SKM-1 (cell line): Measurements from ENCODE around the gene FCRL5.
A peak's percentile ranks its signal among the peaks of the same experiment; 100 is the strongest.
"Not testable (repeated sequence)": the region's sequence is repeated elsewhere in the genome, so short reads cannot be mapped to it uniquely, and the experiment has no call there.

Source experiments
- DNase-seq: peaks from one replicate; lab custom pipeline; 2025; ENCODE audit not compliant: unreplicated experiment; lab: John Stamatoyannopoulos, UW

FCRL5 gene

DNA sequence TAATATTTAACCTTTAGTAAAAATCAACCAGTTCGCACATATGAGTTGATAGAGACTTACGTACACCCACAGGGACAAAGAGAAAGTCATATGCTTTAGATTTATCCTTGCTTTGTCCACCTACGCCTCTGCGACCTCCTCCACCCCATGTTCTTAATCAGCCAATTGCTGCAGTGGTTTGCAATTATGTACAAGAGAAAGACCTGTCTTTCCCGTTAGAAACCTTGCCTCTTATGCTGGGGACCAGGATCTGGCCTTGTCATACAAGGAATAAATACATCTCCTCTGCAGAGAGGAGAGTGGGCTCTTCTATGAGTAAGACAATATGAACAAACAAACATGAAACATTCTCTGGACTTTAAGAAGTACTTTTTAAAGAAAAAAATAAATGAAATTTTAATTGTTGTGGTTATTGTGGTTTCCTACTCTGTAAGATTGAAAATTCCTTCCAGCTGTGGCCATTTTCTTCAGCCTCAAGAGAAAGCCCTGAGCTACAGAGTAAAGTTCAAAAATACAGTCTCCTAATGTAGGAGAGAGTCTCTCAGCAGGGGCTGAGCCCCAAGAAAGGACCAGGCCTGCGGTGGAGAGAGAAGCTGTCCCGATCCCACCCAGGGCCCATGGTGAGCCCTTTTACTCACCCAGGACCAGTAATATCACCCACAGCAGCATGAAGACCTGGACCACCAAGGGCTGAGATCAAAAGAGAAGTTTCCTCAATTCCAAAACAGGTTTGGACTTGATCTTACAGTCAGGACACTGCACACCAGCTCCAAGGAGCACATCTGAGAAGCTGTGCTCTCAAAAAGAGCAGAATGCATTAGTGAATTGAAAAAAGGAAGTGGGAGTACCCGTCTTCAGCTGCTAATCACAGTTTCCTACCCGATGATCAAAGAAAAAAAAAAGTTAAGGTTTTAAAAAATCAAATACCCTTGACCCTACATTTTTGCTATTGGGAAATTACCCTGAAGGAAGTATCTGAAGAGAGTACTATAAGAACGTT, at the start of gene FCRL5:
Gene FCRL5, minus strand, starts transcription at position 822 of the 1,000 bp plus-strand sequence. Its CDS starts 153 bp downstream, at position 669.
- DNase-seq = no peak

DNA sequence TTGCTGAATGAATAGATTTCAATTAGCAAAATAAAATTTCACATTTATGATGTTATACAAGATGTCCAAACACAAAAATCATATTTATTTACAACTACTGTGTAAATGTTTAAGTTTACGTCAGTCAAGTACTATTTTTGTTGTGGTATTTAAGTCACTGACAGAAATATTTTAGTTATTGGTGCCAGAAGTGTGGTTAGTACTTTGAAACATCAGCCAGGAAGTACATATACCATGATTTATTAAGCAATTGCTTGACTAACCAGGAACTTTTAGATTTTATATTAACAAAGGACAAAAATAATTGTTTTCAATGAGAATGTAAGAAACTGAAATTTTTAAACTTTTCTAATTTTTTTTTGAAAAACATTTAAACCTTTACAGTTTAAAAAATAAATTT, 47.9 kb upstream of the FCRL5 start:
- DNase-seq = no peak

DNA sequence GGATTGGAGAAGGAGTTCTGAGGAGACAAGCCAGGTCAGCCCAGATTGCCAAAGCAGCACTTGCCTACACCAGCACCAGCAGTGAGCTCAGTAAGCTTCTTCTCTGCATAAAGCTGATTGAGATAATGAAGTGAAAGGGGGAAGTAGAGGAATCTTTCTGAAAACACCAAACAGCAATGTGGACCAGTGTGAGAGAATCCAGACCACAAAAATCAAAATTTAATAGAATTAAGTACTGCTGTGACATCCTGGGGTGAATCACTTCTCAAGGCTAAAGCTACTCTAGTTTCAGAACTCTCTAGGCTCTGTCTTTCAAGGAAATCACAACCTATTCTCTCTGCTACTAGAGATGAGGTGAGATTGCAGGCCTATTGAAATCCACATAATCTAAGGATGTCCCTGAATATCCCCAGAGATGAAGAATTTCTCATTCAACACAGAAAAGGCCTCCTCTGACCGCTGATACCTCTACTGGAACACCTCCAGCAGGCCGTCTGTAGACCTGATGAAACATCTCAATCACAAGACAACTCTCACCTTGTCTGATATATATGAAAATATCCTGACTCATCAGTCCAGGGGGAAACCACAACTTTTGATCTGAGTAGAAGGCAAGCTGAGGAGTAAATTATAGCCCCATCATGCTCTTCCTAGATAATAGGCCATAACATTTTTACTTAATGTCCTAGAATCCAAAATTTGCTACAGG, 45.8 kb upstream of the FCRL5 start, which contains the start of gene FCRL4:
Gene FCRL4, minus strand, starts transcription at position 127 of the 709 bp plus-strand sequence. CDS start 141 bp downstream, outside the sequence.
- no peak for DNase-seq

DNA sequence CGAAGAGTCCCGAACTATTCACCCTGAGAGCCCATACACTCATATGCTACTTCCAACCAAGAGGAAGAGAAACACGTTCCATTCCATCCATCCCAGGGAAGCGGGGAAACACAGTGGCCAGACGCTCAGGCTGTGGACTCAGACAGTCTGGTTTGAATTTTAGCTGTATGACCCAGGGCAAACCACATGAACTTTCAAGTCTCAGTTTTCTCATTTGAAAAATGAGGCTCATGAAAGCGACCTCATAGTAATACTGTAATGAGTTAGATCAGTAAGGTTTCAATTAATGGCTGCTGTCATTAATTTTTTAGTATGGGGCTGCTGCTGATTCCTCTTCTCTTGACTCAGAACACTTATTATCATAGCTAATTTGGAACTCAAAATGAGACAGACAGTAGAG, 44.1 kb upstream of the FCRL5 start:
- DNase-seq = no peak

DNA sequence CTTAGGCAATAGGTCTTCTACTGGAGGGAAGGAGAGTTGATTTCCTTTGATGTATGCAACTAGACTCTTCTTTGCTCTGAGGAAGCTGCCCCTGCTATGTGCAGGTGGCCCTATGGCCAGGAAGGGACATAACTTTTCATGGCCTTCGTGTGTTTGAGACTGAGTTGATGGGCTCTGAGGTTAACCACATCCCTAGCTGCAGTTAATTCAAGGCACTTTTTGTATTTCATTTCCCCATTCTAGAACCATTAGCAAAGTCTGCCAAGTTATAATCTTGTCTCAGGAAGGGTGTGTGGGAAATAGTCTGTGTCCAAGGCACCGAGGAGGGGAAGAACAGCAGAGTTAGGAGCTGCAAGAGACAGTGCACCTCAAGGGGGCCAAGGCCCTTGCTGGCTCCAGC, 43.0 kb upstream of the FCRL5 start:
- DNase-seq = peak; percentile 30

DNA sequence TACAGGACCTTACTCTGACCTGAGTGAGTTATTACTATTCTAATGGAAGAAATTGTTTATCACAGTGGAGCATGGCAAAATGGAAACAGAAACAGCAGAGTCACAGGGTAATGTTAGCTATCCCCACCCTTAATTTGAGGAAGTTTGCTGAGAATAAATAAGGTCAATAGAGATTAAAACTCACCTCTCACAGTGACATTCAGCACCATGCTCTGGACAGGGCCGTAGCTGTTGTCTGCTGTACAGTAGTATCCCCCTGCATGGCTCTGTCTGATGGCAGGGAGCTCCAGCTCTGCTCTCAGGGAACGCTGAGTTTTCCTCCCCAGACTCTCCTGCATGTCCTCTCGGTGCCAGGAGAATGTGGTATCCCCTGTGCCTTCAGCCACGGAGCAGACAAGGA, 33.7 kb upstream of the FCRL5 start:
- DNase-seq = no peak

DNA sequence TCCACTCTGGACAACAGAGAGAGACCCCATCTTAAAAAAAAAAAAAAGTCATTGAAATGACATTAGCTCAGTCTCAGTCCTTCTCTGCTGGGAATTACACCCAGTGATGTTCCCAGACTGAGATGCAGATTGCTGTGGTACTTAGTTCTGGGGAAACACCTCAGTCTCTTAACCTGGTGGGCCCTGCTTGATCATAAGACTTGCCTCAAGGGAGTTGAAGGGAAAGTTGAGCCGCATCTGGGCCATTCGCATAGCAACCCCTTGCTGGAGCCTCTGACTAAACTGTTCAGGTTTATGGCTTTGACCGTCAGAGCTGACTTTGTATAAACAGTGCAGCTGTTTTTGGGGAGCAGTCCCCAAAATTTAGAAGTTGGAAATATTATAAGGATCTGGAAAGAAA, 32.2 kb upstream of the FCRL5 start:
- DNase-seq = no peak

DNA sequence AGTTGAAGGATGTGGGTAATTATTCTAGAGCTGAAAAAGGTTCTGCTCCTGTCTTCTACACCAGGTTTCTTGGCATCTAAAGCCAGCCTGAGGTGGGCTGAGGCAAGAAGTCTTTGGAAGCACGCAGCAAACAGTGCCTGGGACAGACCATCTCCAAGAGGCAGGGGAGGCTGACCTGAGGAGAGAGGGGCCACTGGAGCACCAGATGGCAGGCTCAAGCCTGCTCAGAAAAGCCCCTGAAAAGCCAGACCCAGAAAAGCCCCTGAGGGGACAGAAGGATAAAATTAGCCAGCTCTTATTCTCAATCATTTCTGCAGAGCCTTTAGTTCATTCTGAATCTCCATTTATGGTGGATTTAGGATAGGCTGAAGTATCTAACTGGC, 28.5 kb upstream of the FCRL5 start:
- no peak for DNase-seq

DNA sequence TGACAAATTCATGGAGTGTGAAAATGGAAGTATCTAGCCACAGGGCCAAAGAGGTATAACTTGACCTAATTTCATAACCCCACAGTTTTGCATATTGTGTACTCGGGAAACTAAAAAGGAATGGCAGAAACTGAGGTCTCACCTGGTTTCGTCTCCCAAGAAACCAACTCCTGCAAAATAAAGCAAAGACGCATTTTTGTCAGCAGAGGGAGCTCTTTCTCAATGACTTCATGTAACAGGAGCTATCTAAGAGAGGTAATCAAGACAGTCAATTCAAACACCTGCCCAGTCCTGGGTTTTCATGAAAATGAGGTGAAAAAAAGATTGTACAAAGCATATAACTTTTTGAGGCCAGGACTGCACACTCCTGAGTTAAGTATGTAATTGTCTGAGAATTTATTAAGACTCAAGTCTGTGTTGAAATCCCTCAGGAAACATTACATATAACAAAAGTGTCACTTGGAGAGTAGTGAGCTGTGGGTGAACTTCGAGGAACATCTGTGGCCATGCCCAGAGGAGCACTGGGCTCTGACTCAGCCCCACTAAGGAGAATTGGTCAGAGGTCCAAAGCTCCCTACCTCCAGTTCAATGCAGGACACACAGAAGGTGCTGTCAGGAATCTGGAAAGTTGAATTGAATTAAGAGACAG, 28.0 kb upstream of the FCRL5 start:
- DNase-seq = peak; percentile 45

DNA sequence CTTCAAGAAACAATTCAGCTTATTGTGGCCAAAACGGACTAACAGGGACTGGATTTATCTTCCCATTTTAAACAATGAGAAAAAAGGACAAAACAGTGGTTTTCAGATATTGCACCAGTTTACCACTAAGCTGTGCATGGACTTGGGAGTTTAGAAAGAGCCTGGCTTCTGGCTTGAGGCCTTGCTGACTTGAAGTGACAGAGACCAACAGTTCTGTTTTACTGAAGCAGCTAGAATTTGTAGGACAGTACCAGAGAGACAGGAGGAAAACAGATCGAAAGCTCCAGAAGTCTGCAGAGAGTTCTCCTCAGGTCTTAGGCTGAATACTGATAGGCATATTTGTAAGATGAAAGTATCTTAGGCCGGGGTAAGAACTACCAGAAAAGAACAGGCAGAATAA, 25.1 kb upstream of the FCRL5 start:
- DNase-seq = no peak

DNA sequence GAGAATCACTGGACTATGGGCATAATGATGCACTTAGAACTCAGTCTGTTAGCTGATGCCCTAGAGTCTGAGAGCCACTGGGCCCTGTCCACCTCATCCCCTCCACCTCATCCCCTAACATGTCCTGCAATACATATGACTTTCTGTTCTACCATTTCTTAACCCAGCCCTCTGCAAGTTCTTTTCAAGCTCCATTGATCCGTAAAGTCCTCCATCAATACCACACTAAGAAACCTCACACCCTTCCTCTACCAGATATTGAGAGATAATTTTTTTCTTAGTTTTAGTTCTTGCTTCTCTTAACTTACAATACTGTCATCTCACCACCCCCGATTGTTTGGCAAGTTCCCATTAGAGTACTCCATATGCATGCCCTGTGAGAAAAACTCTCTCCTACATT, 23.4 kb upstream of the FCRL5 start:
- DNase-seq = no peak

DNA sequence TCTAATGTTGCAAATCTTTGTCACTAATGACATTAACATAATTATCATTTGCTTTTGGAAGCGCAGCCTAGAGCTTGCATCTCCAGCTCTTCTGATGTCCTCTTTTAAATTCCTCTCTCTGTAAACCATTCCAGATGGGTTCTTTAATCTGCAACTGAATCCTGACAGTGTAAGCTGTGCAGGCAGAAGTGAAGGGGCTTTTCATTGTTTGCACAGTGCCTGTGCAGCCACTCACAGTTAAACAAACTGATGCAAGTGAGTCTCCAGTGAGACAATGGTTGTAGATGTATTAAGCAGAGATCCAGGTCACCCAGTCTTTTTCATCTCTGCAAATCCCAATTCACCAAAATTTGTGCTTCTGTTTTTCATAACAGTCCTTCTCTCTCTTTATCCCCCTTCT, 22.5 kb upstream of the FCRL5 start:
- no peak for DNase-seq

DNA sequence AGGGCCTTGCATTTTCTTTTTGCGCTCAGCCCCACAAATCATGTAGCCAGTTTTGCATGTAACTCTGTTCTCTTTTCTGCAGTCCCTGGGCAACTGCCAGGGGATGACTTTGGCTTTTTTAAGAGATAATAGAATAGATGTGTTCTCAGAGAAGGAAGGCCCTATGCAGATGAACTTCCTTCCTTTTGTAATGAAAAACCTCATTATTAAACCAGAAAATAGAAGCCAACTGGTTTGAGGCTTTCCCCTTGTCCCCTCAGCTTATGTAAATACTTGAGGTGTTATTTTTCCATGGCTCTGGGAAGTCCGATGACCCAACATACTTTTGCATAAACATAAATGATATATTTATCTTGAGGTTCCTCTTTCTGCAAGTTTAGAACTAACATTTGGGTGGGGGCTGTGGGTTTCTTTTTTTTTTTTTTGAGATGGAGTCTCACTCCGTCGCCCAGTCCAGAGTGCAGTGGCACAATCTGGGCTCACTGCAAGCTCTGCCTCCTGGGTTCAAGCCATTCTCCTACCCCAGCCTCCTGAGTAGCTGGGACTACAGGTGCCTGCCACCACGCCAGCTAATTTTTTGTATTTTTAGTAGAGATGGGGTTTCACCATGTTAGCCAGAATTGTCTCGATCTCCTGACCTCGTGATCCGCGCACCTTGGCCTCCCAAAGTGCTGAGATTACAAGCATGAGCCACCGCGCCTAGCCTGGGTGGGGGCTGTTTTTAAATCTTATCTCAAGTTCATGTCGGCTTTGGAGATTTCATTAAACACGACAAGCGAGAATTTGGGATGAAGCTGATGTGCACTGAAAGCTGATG, 14.4 kb upstream of the FCRL5 start:
- no peak for DNase-seq

DNA sequence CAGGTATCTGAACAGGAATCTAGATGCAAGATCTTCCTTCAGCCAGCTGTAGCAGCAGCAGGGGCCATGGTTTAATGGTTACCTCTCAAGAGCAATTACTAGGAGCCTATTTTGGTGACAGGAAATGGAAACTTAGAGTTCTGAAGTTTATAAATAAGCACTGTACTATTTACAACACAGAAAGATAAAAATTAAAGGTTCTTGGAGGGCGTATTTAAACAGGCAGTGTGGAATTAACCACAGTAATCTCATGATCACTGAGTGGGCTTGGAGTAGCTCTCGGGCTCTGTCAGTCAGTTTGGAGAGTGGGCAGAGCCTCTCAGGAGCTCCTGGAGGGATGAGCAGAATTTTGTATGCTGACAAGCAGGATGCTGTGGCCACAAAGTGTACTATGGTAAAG, 10.2 kb upstream of the FCRL5 start:
- DNase-seq = no peak

DNA sequence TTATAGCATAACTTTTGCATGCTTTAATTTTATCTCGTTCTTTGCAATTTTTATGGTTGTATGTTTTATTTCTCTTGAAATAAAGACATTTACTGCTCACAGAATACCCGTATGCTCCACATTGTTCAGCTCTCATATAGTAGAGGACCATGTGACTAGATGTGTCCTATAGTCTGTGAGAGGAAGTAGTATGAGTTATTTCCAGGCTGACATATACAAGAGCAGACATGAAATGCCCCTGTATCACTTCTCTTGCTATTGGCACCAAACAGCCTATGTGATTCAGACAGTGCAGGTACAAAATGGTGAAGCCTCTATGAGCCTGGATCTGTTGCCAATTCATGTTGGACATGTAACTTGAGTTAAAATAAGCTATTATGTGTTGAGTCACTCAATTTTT, 5.8 kb upstream of the FCRL5 start:
- no peak for DNase-seq

DNA sequence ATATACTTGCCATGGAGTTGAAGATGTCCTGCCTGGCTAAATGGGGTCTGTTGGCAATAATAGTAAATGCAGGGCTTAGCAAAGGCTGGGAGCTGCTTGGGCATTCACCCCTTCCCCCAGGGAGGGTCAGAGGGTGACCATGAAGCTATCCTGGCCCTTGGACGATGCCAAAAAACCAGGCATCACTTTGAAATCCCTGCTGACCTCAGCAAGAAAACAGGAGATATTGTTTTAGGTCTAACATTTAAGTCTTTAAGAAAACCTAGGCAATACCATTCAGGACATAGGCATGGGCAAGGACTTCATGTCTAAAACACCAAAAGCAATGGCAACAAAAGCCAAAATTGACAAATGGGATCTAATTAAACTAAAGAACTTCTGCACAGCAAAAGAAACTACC, 4.2 kb downstream of the FCRL5 start:
- not testable (repeated sequence) for DNase-seq

DNA sequence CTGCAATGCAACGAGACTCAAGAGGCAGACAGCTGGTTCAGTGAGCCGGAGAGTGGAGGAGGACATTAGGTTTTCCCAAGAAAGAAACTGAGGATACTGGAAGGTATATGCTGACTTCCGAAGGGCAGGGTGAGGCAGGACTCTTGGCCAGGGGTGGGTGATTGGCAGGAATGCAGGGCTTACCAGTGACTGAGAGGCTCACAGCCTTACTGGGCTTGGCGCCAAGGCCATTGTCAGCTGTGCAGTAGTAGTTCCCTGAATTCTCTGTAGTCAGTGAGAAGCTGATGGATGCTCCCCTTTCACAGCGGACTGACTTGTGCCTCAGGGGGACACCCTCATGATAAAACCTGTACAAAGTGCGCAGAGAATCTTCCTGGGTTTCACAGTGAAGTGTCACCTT, 9.6 kb downstream of the FCRL5 start:
- DNase-seq = no peak

DNA sequence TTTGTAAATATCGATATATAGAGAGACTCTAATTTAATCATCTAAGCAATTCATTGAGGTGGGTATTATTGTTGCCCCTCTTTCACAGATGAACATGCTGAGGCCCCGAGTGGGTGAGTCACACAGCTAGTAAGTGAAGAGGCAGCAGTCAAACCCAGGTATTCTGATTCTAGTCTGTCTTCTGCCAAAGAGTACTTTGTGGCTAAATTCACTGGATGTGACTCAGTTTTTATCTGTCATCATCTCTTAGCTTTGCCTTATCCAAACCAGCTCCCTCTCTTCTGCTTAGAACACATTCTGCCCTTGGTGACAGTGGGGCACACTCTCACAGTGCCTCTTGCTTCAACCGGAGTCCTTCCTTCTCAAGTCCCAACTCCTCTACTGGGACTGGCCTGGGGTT, 11.5 kb downstream of the FCRL5 start:
- DNase-seq = no peak

DNA sequence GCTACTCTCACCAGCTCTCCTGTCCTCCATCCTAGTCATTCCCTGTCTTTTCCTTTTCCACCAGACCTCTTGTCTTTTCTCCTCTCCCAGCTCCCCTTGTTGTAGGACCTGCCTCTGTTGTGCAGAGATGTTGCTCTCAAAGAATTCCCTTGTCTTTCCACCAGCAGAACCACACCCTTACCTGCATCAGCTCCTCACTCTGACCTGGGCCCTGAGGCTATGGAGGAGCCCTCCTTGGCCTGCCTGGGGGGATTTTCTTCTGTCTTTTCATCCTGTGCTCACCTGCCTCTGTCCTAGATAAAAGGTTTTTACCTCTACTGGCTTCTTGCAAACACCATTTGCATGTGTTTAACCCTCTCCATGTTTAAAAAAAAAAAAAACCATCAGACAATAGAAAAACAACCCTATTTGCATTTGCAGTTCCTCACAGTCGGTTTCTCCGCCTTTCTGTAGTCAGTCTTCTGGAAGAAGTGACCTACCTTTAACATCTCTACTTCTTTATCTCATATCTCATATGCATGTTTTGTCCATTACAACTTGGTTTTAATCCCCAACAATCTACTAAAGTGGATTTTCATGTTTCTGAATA, 12.1 kb downstream of the FCRL5 start:
- DNase-seq = no peak

DNA sequence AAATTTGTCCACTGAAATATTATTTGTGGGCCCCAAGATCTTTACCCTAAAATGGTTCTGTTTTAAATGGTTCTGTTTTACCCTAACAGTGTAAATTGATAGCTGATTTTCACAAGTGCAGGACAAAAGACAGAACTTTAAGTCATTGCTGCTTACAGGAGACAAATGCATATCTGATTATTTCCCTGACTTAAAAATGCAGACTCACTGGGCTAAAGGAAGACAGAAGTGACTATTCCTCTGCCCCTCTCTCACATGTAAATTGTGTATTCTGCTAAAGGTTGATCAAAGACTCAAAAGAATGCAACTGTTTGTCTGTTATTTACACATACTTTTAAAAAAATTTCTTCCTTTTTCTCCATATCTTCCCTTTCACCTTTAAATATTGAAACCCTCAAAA, 12.7 kb downstream of the FCRL5 start:
- no peak for DNase-seq
